ENCODE results near the gene PLXDC2. TPM values are rescaled to one million over a fixed set of nuclear protein-coding genes. Genes with fewer than 3 reads are reported as not detected.

PLXDC2 gene
- total RNA-seq, 3 donors from 2014 or later (not counting 1 experiment from before 2014, with no cell fraction given), result 16.9 to 22.9 (median 21.6) TPM

DNA sequence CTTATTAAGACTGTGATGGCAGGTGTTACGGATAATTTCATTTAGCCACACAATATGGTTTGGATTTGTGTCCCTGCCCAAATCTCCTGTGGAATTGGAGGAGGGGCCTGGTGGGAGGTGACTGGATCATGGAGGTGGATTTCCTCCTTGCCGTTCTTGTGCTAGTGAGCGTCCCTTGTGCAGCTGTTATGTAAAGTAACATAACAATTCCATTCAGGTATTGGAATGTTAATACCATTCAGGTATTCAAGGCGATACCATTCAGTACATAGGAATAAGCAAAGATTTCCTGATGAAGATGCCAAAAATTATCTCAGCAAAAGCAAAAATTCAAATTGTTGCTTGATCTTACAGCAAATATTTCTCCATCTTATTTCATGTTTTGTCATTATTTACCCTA lies 32.5 kb upstream of the PLXDC2 start:
- Mint-ChIP-seq H3K36me3 (no peaks in the 10 kb centered on the region), H3K4me1 (peaks cover 0 to 5% of the 10 kb centered on the region in 2 donors), H3K27ac (no peak overlapping the region), H3K9me3 (no peaks in the 10 kb centered on the region), H3K27me3 (ENCODE audit: low read depth in 2 of 2) (peaks cover 0 to 18% of the 10 kb centered on the region in 2 donors), H3K4me3 (no peak overlapping the region)
- no peaks in the 10 kb centered on the region for H3K4me1 ChIP-seq (ENCODE audit: control insufficient read depth, insufficient read depth, low read length)
- no peak for ATAC-seq
- no peak for TF ChIP-seq CTCF (IDR thresholded peaks at IDR 0.05)
- H3K27me3 ChIP-seq (ENCODE audit: control insufficient read depth, insufficient read depth, low read length), result peaks cover 2% of the 10 kb centered on the region
- 100% methylated on average over 2 of the region's 4 CpGs for WGBS (ENCODE audit: insufficient coverage)
- intact Hi-C loops (cut with micrococcal nuclease), result no loop called here
- no peaks in the 10 kb centered on the region for H3K9me3 ChIP-seq (ENCODE audit: control insufficient read depth, insufficient read depth, low read length)
- no peaks in the 10 kb centered on the region for H3K36me3 ChIP-seq (ENCODE audit: control insufficient read depth, insufficient read depth, low read length)
- H3K4me3 ChIP-seq (ENCODE audit: low read length), result no peak overlapping the region
- no peak for DNase-seq
- no peak overlapping the region for H3K27ac ChIP-seq (ENCODE audit: low read length)

- no peak overlapping the region for H3K4me3 ChIP-seq (ENCODE audit: low read length)
- no peaks in the 10 kb centered on the region for H3K36me3 ChIP-seq (ENCODE audit: control insufficient read depth, insufficient read depth, low read length)
- H3K4me3 Mint-ChIP-seq, result no peak overlapping the region
- peaks cover 12 to 25% of the 10 kb centered on the region in 2 donors for H3K27me3 Mint-ChIP-seq (ENCODE audit: low read depth in 2 of 2)
- no peaks in the 10 kb centered on the region for H3K9me3 ChIP-seq (ENCODE audit: control insufficient read depth, insufficient read depth, low read length)
- H3K9me3 Mint-ChIP-seq, result no peaks in the 10 kb centered on the region
- peaks cover 2% of the 10 kb centered on the region for H3K27me3 ChIP-seq (ENCODE audit: control insufficient read depth, insufficient read depth, low read length)
- H3K36me3 Mint-ChIP-seq, result no peaks in the 10 kb centered on the region
- H3K27ac Mint-ChIP-seq, result no peak overlapping the region
- H3K27ac ChIP-seq (ENCODE audit: low read length), result no peak overlapping the region
- WGBS (ENCODE audit: insufficient coverage), result 60% methylated on average over 3 of the region's 3 CpGs
- TF ChIP-seq CTCF (IDR thresholded peaks at IDR 0.05), result no peak
- no peak for DNase-seq
- H3K4me1 ChIP-seq (ENCODE audit: control insufficient read depth, insufficient read depth, low read length), result no peaks in the 10 kb centered on the region
- intact Hi-C loops (cut with micrococcal nuclease), result no loop called here
- peaks cover 0 to 5% of the 10 kb centered on the region in 2 donors for H3K4me1 Mint-ChIP-seq
- ATAC-seq, result no peak
Observed at GRCh38 chr10:19785366-19785765, 30.9 kb upstream of the PLXDC2 start.

DNA sequence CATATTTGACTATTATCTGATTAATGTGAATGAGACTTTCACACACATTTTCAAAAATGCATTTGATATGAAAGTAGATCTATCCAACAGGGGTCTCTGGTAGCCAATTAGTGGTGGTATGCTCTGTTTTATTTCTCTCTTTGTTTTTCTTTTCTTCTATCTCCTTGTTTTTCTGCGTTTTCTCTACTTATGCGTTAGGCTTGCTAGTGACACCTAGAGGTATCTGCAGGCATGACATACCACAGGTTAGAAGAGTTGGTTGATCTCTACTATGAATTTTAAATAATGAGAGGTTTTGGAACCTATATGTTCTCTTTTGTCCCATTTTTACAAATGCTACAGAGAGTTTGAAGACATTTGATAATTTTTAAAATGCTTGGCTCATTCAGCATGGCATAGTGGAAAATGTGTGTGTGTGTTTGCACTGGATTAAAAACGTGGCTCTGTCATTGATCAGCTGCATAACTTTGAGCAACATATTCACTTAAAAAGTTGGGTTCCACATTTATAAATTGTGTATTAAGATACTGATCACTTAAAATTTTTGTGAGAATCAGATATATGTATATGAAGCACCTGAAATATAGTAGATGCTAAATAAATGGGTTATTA lies 28.1 kb upstream of the PLXDC2 start:
- TF ChIP-seq CTCF (IDR thresholded peaks at IDR 0.05), result peak; percentile 89
- no peak for DNase-seq
- no peak overlapping the region for H3K27ac Mint-ChIP-seq
- WGBS (ENCODE audit: insufficient coverage), result 13% methylated on average over 3 of the region's 3 CpGs
- intact Hi-C loops (cut with micrococcal nuclease), result no loop called here
- Histone ChIP-seq H3K4me3 (ENCODE audit: low read length) (no peak overlapping the region), H3K36me3 (ENCODE audit: control insufficient read depth, insufficient read depth, low read length) (no peaks in the 10 kb centered on the region), H3K9me3 (ENCODE audit: control insufficient read depth, insufficient read depth, low read length) (no peaks in the 10 kb centered on the region), H3K4me1 (ENCODE audit: control insufficient read depth, insufficient read depth, low read length) (no peaks in the 10 kb centered on the region), H3K27ac (ENCODE audit: low read length) (no peak overlapping the region), H3K27me3 (ENCODE audit: control insufficient read depth, insufficient read depth, low read length) (peaks cover 2% of the 10 kb centered on the region)
- peaks cover 12 to 21% of the 10 kb centered on the region in 2 donors for H3K27me3 Mint-ChIP-seq (ENCODE audit: low read depth in 2 of 2)
- H3K4me1 Mint-ChIP-seq, result no peaks in the 10 kb centered on the region
- ATAC-seq, result peak in 2 of 3 donors; percentile 60 to 73
- H3K9me3 Mint-ChIP-seq, result no peaks in the 10 kb centered on the region
- H3K4me3 Mint-ChIP-seq, result no peak overlapping the region
- no peaks in the 10 kb centered on the region for H3K36me3 Mint-ChIP-seq

DNA sequence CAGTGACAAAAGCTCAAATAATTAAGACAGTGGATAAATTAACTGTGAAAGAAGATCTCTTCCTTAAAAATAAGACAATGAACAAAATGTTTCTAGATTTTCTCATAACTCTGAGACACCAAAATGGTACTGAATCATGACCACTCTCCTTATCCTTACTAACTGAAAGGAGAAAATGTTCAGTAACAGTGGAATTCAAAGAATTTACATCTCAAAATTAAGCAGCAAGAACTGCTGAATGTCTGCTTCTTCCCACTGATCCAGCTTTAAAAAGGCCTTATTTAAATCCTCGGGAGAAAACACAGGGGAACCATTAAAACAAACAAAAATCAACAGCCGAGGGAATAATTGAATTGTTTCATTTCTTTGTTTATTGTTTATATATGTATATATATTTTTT lies 27.3 kb upstream of the PLXDC2 start:
- H3K4me1 Mint-ChIP-seq, result no peaks in the 10 kb centered on the region
- H3K36me3 Mint-ChIP-seq, result no peaks in the 10 kb centered on the region
- Histone ChIP-seq H3K9me3 (ENCODE audit: control insufficient read depth, insufficient read depth, low read length) (no peaks in the 10 kb centered on the region), H3K27ac (ENCODE audit: low read length) (no peak overlapping the region), H3K4me3 (ENCODE audit: low read length) (no peak overlapping the region), H3K4me1 (ENCODE audit: control insufficient read depth, insufficient read depth, low read length) (no peaks in the 10 kb centered on the region), H3K27me3 (ENCODE audit: control insufficient read depth, insufficient read depth, low read length) (peaks cover 2% of the 10 kb centered on the region), H3K36me3 (ENCODE audit: control insufficient read depth, insufficient read depth, low read length) (no peaks in the 10 kb centered on the region)
- no peak overlapping the region for H3K4me3 Mint-ChIP-seq
- DNase-seq, result no peak
- no peaks in the 10 kb centered on the region for H3K9me3 Mint-ChIP-seq
- intact Hi-C loops (cut with micrococcal nuclease), result no loop called here
- WGBS (ENCODE audit: insufficient coverage), result no CpG with 5 or more reads among the region's 2 CpGs
- no peak for ATAC-seq
- no peak overlapping the region for H3K27ac Mint-ChIP-seq
- no peak for TF ChIP-seq CTCF (IDR thresholded peaks at IDR 0.05)
- peaks cover 12 to 21% of the 10 kb centered on the region in 2 donors for H3K27me3 Mint-ChIP-seq (ENCODE audit: low read depth in 2 of 2)

Measured in natural killer cell (primary cell).